Osteoblast (primary cell): ENCODE results near the gene C20orf204. TPM values are rescaled to one million over a fixed set of nuclear protein-coding genes. Genes with fewer than 3 reads are reported as not detected.

Experiments
- DNase-seq: peaks from one replicate; pipeline ENCODE4 v3.0.0; 2011; ENCODE audit warnings: low spot score, mixed read lengths; ENCODE audit not compliant: insufficient read length; ENCODE audit errors: missing footprints
- H2AFZ ChIP-seq: 2 replicates; pipeline ENCODE4 v1.6.0; 2011; ENCODE audit warnings: mild to moderate bottlenecking, low read length
- H3K27ac ChIP-seq: 2 replicates; pipeline ENCODE4 v1.5.1; 2011; ENCODE audit warnings: mild to moderate bottlenecking, low read depth, low read length, moderate library complexity
- H3K27me3 ChIP-seq: 2 replicates; pipeline ENCODE4 v1.6.0; 2012; ENCODE audit warnings: mild to moderate bottlenecking, control low read depth, inconsistent platforms, low read length, moderate library complexity; ENCODE audit not compliant: insufficient read depth
- H3K36me3 ChIP-seq: 2 replicates; pipeline ENCODE4 v1.5.1; 2011; ENCODE audit warnings: mild to moderate bottlenecking, low read length, control low read depth, moderate library complexity; ENCODE audit not compliant: insufficient read depth
- H3K4me1 ChIP-seq: 2 replicates; pipeline ENCODE4 v1.5.1; 2011; ENCODE audit warnings: mild to moderate bottlenecking, low read length, control low read depth, moderate library complexity; ENCODE audit not compliant: insufficient read depth
- H3K4me2 ChIP-seq: 2 replicates; pipeline ENCODE4 v1.6.0; 2011; ENCODE audit warnings: mild to moderate bottlenecking, low read length; ENCODE audit not compliant: insufficient read depth
- H3K4me3 ChIP-seq: fragments of 200-600 bp; sonication (generic); 3 replicates; pipeline ENCODE4 v1.5.1; 2012; ENCODE audit warnings: mild to moderate bottlenecking, low read length, inconsistent platforms; ENCODE audit not compliant: insufficient read depth
- H3K79me2 ChIP-seq: 2 replicates; pipeline ENCODE4 v1.6.0; 2012; ENCODE audit warnings: mild to moderate bottlenecking, low read length, control low read depth, inconsistent platforms; ENCODE audit not compliant: insufficient read depth
- H3K9me3 ChIP-seq: 2 replicates; pipeline ENCODE4 v1.5.1; 2011; ENCODE audit warnings: low read depth, low read length, control low read depth
- H4K20me1 ChIP-seq: 2 replicates; pipeline ENCODE4 v1.6.0; 2012; ENCODE audit warnings: mild to moderate bottlenecking, low read length, control low read depth; ENCODE audit not compliant: insufficient read depth
- CTCF ChIP-seq: IDR thresholded peaks from 2 replicates; pipeline ENCODE4 v1.5.1; 2011; ENCODE audit warnings: mild to moderate bottlenecking, low read depth, low read length, moderate library complexity; ENCODE audit errors: extremely low read depth
- total RNA-seq: library from RNA; depleted of rRNA; stranded (reverse); fragments of >200 nt; gene quantifications from 2 replicates; pipeline ENCODE4 v1.2.3, GENCODE V29; 2012

The C20orf204 gene
- total RNA-seq, 1 donor = 1.1 TPM

DNA sequence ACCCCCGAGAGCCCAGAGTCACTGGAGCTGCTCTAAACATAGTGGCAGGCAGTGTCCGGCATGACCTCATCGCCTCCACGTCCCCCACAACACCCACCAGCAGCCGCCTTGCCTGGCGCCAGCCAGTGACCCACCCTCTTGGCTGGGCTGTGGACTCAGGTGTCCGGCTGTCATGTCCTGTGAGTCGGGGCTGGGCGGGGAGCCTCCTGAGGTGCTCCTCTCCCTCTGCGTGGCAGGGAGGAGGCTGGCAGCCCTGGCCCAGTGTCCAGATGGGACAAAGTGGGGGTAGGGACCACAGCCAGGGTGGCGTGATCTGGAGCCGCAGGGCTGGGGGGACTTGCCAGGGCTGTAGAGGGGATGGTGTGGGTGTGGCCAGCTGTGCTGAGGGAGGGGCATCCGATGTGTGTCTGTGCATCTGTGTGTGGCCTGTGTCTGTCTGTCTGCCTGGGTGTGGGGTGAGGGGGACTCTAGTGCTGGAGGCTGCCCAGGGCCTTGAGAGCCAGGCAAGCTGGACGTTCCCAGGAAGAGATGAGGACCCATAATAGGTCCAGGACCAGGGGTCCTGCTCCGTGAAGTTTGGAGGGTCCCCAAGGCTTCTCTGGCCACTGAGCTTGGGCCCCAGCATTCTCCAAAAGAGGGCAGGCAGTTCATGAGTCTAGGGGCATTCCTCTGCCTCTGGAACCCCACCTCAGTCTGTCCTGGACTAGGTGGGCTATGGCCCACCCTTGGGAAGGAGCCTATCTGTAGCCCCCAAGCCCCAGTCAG is 15.8 kb downstream of the C20orf204 start:
- no peaks in the 10 kb centered on the region for H4K20me1 ChIP-seq

GRCh38 chr20:64052326-64052722 is 16.3 kb downstream of the C20orf204 start:
- Histone ChIP-seq H3K27ac (no peak overlapping the region), H3K4me1 (peaks cover 15% of the 10 kb centered on the region), H3K4me3 (no peak overlapping the region), H2AFZ (no peak overlapping the region), H4K20me1 (no peaks in the 10 kb centered on the region), H3K27me3 (peaks cover 16% of the 10 kb centered on the region), H3K36me3 (no peaks in the 10 kb centered on the region), H3K4me2 (no peak overlapping the region), H3K79me2 (no peaks in the 10 kb centered on the region), H3K9me3 (no peaks in the 10 kb centered on the region)
- TF ChIP-seq CTCF = no peak
- no peak for DNase-seq

More for the DNA sequence above, 15.8 kb downstream of the C20orf204 start:
- no peaks in the 10 kb centered on the region for H3K9me3 ChIP-seq
- no peak overlapping the region for H3K4me3 ChIP-seq
- peaks cover 19% of the 10 kb centered on the region for H3K27me3 ChIP-seq
- H3K4me1 ChIP-seq = peaks cover 15% of the 10 kb centered on the region
- no peak overlapping the region for H3K27ac ChIP-seq
- H3K36me3 ChIP-seq = no peaks in the 10 kb centered on the region
- no peak for TF ChIP-seq CTCF
- no peak overlapping the region for H2AFZ ChIP-seq
- no peak for DNase-seq
- H3K4me2 ChIP-seq = no peak overlapping the region
- no peaks in the 10 kb centered on the region for H3K79me2 ChIP-seq

DNA sequence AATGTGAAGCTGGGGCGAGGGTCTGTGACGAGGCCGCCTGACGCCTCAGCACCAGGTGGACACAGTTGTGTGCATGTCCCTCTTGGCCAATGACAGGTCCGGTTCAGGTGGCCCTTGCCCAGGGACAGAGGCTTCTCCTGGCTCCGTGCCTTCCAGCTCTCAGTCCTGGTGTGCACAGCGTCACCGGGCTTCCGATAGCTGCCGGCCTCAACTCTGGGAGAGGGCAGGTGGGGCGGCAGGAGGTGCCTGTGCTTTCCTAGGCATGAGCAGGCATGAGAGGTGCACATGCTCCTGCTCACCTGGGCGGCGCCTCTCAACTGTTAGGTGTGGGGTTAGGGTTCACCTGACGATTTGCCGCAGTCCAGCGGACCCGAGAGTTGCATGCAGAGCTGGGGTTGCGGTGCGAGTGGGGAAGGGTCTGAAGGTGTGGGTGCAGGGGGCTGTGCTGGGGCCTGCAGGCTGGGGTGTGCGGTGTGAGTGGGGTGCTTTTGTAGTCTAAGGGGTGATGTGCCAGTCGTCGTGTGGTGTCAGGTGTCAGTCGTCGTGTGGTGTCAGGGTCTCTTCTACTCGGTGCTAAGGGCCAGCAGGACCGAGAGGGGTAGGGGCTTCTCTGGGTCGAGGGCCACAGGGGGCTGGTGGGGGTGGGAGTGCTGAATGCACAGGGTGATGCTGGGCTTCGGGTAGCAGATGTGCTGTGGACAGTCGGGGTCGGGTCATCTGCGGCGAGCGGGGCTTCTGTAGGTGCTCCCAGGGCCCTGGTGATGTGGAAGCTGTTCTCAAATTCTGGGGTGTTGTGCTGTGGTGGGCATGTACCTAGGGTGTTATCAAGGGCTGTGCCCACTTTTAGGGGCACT is 17.2 kb downstream of the C20orf204 start:
- H3K4me3 ChIP-seq = no peak overlapping the region
- H3K9me3 ChIP-seq = no peaks in the 10 kb centered on the region
- no peak overlapping the region for H2AFZ ChIP-seq
- DNase-seq = no peak
- H3K36me3 ChIP-seq = no peaks in the 10 kb centered on the region
- no peak for TF ChIP-seq CTCF
- H4K20me1 ChIP-seq = peaks cover 2% of the 10 kb centered on the region
- no peak overlapping the region for H3K4me2 ChIP-seq
- no peaks in the 10 kb centered on the region for H3K79me2 ChIP-seq
- peaks cover 19% of the 10 kb centered on the region for H3K4me1 ChIP-seq
- peaks cover 10% of the 10 kb centered on the region for H3K27me3 ChIP-seq
- no peak overlapping the region for H3K27ac ChIP-seq
